Neuron (in vitro differentiated cells): Measurements from ENCODE around the gene GRP.

Source experiments
- H2AFZ ChIP-seq: one replicate; pipeline ENCODE4 v1.6.1; 2013; ENCODE audit warnings: low read depth, mild to moderate bottlenecking, inconsistent platforms, low read length, moderate library complexity
- H3K27me3 ChIP-seq: one replicate; pipeline ENCODE4 v1.6.1; 2013; ENCODE audit warnings: low read length; ENCODE audit not compliant: insufficient read depth
- H3K36me3 ChIP-seq: one replicate; pipeline ENCODE4 v1.6.1; 2013; ENCODE audit warnings: low read length; ENCODE audit not compliant: insufficient read depth
- H3K4me1 ChIP-seq: one replicate; pipeline ENCODE4 v1.6.1; 2013; ENCODE audit warnings: low read length; ENCODE audit not compliant: insufficient read depth
- H3K4me3 ChIP-seq: 2 replicates; pipeline ENCODE4 v1.5.1; 2013; ENCODE audit warnings: mild to moderate bottlenecking, low read length, moderate library complexity
- H3K9me3 ChIP-seq: one replicate; pipeline ENCODE4 v1.6.1; 2013; ENCODE audit warnings: low read length

GRP gene

DNA sequence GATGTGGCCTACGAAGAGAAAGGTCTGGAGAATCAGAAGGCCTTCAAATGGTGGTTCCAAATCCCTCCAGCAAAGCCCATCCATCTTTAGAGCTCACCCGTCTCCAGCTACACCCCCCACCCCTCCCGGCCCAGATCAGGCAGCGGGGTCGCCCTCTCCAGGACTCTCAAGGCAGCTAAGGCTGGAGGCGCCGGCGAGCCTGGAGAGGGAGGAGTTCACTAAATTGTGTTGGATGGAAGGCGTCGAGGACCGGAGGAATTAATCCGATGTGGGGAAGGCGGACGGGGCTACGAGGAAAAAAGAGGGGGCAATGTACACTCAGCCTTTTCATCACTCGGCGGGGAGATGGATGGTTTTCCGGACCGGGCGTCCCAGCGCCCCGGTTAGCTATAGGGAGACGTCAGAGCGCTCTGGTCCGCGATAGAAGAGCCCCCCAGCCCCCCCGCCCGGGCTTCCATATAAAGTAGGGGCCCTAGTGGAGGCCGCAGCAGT lies at the start of gene GRP:
Gene GRP, plus strand, starts transcription at position 487 of the 492 bp plus-strand sequence. CDS start 108 bp downstream, outside the sequence.
- Histone ChIP-seq H2AFZ (no peak within 1 kb of the TSS), H3K4me3 (no peak within 1 kb of the TSS), H3K36me3 (no peaks in the 10 kb centered on the region), H3K9me3 (no peaks in the 10 kb centered on the region), H3K27me3 (peaks cover 79% of the 10 kb centered on the region), H3K4me1 (peaks cover 2% of the 10 kb centered on the region)

DNA sequence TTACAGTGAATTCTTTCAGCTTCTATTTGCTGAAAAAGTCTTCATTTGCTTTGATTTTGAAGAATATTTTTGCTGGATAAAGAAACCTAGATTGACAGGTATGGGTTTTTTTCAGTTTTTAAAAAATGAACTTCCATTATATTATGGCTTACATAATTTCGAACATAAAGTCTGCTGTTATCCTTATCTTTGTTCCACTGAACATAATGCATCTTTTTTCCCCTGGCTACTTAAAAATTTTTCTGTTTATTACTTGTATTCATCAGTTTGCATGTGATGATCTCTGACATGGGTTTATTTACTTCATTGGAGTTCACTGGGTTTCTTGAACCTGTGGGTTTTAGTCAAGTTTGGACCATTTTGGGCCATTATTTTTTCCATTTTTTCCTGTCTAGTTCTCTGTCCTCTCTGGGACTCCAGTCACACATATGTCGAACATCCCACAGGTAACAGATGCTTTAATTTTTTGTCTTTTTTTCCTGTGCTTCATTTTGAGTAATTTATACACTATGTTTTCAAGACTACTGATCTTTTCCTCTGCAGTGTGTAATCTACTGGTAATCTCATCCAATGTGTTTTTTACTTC lies 47.2 kb upstream of the GRP start:
- Histone ChIP-seq H3K27me3 (peaks cover 2% of the 10 kb centered on the region), H3K4me1 (no peaks in the 10 kb centered on the region), H3K4me3 (no peak overlapping the region), H3K9me3 (no peaks in the 10 kb centered on the region), H2AFZ (no peak overlapping the region), H3K36me3 (no peaks in the 10 kb centered on the region)

DNA sequence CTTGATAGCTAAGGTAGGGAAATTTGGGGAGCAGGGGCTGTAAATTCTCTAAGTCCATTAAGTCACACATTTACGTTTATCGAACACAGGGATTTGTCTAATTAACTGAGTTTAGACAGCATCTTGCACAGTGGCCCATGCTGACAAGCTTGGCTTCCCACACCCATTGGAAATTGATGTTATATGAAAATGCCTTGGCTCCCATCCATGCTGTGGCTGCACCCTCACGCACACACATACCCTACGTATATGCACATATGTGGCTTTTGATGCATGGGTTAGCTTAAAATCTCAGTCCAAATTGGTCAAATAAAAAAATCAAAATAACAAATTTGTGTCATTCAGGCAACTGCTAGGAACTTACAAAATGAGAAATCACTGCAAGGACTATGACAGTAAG lies 42.5 kb upstream of the GRP start:
- Histone ChIP-seq H3K36me3 (no peaks in the 10 kb centered on the region), H3K4me1 (no peaks in the 10 kb centered on the region), H3K27me3 (peaks cover 6% of the 10 kb centered on the region), H2AFZ (no peak overlapping the region), H3K4me3 (no peak overlapping the region), H3K9me3 (no peaks in the 10 kb centered on the region)

GRCh38 chr18:59180150-59180845 lies 39.7 kb upstream of the GRP start:
- Histone ChIP-seq H3K4me3 (no peak overlapping the region), H3K9me3 (no peaks in the 10 kb centered on the region), H2AFZ (no peak overlapping the region), H3K4me1 (no peaks in the 10 kb centered on the region), H3K36me3 (no peaks in the 10 kb centered on the region), H3K27me3 (peaks cover 6% of the 10 kb centered on the region)

DNA sequence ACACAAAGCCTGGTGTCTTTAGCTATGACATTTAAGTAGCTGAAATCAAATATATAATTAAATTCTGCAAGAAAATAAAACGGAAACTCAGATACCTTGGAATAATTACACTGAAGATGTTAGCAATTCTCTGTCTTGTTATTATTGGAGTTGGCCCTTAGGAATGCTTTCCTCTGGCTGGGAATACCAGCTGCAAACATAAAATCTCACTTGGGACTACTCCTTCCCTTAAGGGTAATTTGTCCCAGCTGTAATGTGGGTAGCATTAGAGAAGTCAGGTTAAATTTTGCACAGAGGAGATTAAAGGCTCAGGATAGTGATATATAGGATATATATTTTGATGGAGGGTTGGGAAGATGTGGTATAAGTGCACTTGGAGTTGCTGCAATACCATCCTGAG lies 37.3 kb upstream of the GRP start:
- Histone ChIP-seq H3K36me3 (no peaks in the 10 kb centered on the region), H3K9me3 (no peaks in the 10 kb centered on the region), H3K27me3 (peaks cover 4% of the 10 kb centered on the region), H2AFZ (no peak overlapping the region), H3K4me1 (no peaks in the 10 kb centered on the region), H3K4me3 (no peak overlapping the region)

DNA sequence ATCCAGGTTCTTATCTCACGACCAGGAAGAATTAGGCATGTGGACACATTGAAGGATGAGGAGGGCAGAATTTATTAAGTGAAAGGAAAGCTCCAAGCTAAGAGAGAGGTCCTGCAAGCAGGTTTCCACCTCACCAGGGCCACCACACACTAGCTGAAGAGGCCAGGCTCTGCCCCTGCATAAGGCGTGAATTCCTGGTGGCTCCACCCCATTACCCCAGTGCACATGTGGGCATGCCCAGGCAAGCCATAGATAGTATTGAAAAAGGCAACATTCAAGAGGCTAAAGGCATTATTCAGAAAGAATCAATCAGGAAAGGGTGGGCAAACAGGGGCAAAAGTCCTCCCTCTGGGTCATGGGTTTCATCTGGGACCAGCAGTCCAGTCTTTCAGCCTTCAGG lies 30.9 kb upstream of the GRP start:
- no peaks in the 10 kb centered on the region for H3K36me3 ChIP-seq
- H3K4me3 ChIP-seq: no peak overlapping the region
- no peaks in the 10 kb centered on the region for H3K9me3 ChIP-seq
- H3K4me1 ChIP-seq: peaks cover 4% of the 10 kb centered on the region
- H3K27me3 ChIP-seq: peaks cover 7% of the 10 kb centered on the region
- H2AFZ ChIP-seq: no peak overlapping the region

DNA sequence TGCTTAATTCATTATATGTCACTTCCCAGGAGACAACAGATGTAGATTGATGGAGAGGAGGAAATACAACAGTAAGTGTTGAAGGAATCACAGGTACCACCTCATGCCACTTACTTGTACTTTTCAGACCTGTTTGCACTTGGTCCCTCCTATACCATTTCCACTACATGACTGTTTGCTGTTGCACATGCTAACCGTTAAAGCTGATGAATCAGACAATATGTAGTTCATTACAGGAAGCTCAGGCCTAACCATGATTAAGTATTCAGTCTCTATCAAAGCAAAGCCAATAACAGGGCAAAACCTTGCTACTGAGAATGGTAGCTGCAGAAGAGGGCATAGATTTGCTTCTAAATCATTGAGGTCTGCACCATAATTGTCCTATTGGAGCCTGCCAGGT lies 30.2 kb upstream of the GRP start:
- Histone ChIP-seq H3K27me3 (peaks cover 7% of the 10 kb centered on the region), H3K9me3 (no peaks in the 10 kb centered on the region), H3K4me1 (peaks cover 4% of the 10 kb centered on the region), H3K4me3 (no peak overlapping the region), H3K36me3 (no peaks in the 10 kb centered on the region), H2AFZ (no peak overlapping the region)

GRCh38 chr18:59196161-59196725 lies 23.7 kb upstream of the GRP start:
- Histone ChIP-seq H3K36me3 (no peaks in the 10 kb centered on the region), H3K27me3 (peaks cover 17% of the 10 kb centered on the region), H3K9me3 (no peaks in the 10 kb centered on the region), H3K4me1 (no peaks in the 10 kb centered on the region), H2AFZ (no peak overlapping the region), H3K4me3 (no peak overlapping the region)

- Histone ChIP-seq H3K9me3 (no peaks in the 10 kb centered on the region), H3K27me3 (peaks cover 22% of the 10 kb centered on the region), H3K4me3 (no peak overlapping the region), H3K36me3 (no peaks in the 10 kb centered on the region), H2AFZ (no peak overlapping the region), H3K4me1 (no peaks in the 10 kb centered on the region)
Measured at GRCh38 chr18:59197636-59198035, 22.3 kb upstream of the GRP start.

GRCh38 chr18:59198215-59198614 lies 21.7 kb upstream of the GRP start:
- Histone ChIP-seq H3K36me3 (no peaks in the 10 kb centered on the region), H2AFZ (no peak overlapping the region), H3K4me1 (no peaks in the 10 kb centered on the region), H3K27me3 (peaks cover 25% of the 10 kb centered on the region), H3K9me3 (no peaks in the 10 kb centered on the region), H3K4me3 (no peak overlapping the region)

- Histone ChIP-seq H3K4me1 (no peaks in the 10 kb centered on the region), H3K4me3 (no peak overlapping the region), H3K36me3 (no peaks in the 10 kb centered on the region), H2AFZ (no peak overlapping the region), H3K9me3 (no peaks in the 10 kb centered on the region), H3K27me3 (peaks cover 28% of the 10 kb centered on the region)
Measured at GRCh38 chr18:59200787-59201186, 19.2 kb upstream of the GRP start.

GRCh38 chr18:59202258-59202820 lies 17.6 kb upstream of the GRP start:
- peaks cover 38% of the 10 kb centered on the region for H3K27me3 ChIP-seq

GRCh38 chr18:59207506-59207905 lies 12.5 kb upstream of the GRP start:
- H2AFZ ChIP-seq: no peak overlapping the region
- no peak overlapping the region for H3K4me3 ChIP-seq
- H3K27me3 ChIP-seq: peaks cover 26% of the 10 kb centered on the region
- H3K36me3 ChIP-seq: no peaks in the 10 kb centered on the region
- no peaks in the 10 kb centered on the region for H3K9me3 ChIP-seq
- H3K4me1 ChIP-seq: no peaks in the 10 kb centered on the region

More at GRCh38 chr18:59202258-59202820, 17.6 kb upstream of the GRP start:
- Histone ChIP-seq H3K4me3 (no peak overlapping the region), H2AFZ (no peak overlapping the region), H3K4me1 (no peaks in the 10 kb centered on the region), H3K9me3 (no peaks in the 10 kb centered on the region), H3K36me3 (no peaks in the 10 kb centered on the region)
